Fibroblast of villous mesenchyme (primary cell): ENCODE measurements around the gene FAM43A. TPM values are rescaled to one million over a fixed set of nuclear protein-coding genes. Genes with fewer than 3 reads are reported as not detected.

Experiments
- DNase-seq: peaks from one replicate; pipeline ENCODE4 v3.0.0-alpha.2; 2010; ENCODE audit warnings: low read depth
- H3K4me3 ChIP-seq: 2 replicates; pipeline ENCODE4 v1.5.1; 2011; ENCODE audit warnings: low read depth, mild to moderate bottlenecking, low read length
- total RNA-seq: library from RNA; depleted of rRNA; stranded (reverse); fragments of >200 nt; gene quantifications from 2 replicates; pipeline ENCODE4 v1.2.3, GENCODE V29; 2012
- TF ChIP-seq, protein P1 (sequence below): IDR thresholded peaks from 2 replicates; pipeline ENCODE4 v1.5.1; 2012; ENCODE audit warnings: low read depth, mild to moderate bottlenecking, low read length; ENCODE audit not compliant: insufficient read depth

Gene FAM43A
- total RNA-seq, 1 donor: 22.0 TPM

DNA sequence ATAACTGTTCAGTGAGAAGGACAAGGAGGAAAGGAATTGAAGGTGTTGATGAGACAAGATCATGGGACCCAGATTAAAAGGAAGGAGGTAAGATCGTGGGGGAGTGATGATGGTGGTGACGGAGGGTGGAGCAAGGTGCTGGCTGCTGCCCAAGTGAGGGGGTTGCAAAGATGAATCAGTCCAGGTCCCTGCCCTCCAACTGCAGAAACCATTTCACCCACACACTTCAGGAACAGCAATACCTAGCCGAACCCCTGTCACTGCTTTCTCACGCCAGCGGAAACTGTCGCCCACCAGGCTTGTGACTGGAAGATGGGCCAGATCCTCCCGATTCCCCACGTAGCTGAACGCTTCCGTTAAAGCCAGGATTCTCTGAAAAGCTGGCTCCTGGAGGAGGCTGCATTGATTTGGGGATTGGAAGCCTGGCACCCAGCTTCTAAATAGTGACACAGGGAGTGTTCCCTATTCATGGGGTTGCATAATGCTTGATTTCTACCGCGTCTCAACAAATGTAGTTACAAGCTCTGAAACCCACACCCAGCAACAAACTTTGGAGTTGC is 10.5 kb upstream of the FAM43A start:
- H3K4me3 ChIP-seq: no peak overlapping the region
- TF ChIP-seq, protein P1, sequence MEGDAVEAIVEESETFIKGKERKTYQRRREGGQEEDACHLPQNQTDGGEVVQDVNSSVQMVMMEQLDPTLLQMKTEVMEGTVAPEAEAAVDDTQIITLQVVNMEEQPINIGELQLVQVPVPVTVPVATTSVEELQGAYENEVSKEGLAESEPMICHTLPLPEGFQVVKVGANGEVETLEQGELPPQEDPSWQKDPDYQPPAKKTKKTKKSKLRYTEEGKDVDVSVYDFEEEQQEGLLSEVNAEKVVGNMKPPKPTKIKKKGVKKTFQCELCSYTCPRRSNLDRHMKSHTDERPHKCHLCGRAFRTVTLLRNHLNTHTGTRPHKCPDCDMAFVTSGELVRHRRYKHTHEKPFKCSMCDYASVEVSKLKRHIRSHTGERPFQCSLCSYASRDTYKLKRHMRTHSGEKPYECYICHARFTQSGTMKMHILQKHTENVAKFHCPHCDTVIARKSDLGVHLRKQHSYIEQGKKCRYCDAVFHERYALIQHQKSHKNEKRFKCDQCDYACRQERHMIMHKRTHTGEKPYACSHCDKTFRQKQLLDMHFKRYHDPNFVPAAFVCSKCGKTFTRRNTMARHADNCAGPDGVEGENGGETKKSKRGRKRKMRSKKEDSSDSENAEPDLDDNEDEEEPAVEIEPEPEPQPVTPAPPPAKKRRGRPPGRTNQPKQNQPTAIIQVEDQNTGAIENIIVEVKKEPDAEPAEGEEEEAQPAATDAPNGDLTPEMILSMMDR: no peak
- no peak for DNase-seq

DNA sequence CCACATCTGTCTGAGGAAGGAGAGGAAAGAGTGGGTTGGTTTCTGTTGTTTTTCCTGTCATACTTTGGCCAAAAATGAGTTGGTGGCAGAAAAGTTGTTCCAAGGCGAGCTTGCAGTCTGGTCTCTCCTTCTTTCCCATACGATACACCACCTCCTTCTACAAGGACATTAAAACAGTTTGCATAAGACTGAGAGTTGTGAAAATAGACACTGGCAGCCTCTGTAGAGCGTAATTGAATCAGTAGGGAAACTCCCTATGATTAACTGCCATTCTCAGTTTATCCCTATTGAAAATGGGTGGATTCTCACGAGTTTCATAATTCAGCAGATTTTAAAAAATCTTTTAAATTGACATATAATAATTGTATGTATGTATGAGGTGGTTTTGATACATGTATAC is 10.0 kb upstream of the FAM43A start:
- TF ChIP-seq, protein P1: no peak

DNA sequence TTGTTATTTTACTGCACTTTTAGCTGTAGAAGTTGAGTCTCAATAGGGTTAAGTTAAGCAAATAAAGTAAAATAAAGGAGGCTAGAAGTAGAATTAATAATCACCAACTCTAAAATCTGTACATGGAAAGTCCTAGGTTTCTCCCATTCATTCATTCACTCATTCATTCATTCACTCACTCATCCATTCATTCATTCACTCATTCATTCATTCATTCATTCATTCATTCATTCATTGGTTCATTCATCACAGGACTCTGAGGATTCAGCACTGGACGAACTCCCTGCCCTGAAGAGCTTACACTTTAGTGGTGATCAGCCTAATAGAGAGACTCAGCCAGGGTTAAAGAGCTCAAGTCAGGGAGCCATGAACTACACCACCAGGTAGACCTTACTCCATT is 9.2 kb upstream of the FAM43A start:
- TF ChIP-seq, protein P1: no peak
- H3K4me3 ChIP-seq: no peak overlapping the region
- no peak for DNase-seq

More for the DNA sequence above, 10.0 kb upstream of the FAM43A start:
- DNase-seq: no peak
- H3K4me3 ChIP-seq: no peak overlapping the region

DNA sequence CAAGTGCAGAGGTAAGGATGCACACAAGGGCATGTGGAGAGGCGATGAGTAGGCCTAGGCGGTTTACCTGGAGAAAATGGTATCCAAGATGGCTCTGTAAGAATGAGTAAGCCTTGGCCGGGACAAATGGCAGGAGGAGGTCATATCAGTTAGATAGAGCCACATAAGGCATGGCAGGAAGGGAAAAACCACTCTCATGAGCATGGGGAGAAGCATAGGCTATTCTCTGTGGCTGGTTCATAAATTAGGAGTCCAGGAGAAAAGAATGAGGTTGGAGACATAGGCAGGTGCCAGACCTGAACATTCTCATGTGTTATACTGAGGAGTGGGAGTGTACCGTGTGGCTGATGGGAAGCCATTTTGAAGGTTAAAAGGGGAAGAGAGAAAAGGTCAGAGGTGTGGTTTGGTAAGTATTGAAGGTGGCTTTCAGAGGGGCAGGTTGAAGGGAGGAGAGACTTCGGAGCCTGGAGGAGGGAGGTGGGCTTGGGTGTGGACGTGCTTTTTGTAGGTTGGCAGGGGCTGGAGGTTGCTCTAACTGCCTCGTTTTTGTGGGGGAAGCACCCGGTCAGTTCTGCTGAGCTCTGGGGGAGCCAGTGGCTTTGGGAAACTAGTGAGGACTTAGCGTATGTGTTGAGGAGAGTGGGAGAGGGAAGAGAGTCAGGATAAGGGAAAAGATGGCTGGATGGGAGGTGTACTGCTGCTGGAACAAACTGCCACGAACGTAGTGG is 4.6 kb upstream of the FAM43A start:
- no peak for DNase-seq
- TF ChIP-seq, protein P1: no peak
- H3K4me3 ChIP-seq: no peak overlapping the region

DNA sequence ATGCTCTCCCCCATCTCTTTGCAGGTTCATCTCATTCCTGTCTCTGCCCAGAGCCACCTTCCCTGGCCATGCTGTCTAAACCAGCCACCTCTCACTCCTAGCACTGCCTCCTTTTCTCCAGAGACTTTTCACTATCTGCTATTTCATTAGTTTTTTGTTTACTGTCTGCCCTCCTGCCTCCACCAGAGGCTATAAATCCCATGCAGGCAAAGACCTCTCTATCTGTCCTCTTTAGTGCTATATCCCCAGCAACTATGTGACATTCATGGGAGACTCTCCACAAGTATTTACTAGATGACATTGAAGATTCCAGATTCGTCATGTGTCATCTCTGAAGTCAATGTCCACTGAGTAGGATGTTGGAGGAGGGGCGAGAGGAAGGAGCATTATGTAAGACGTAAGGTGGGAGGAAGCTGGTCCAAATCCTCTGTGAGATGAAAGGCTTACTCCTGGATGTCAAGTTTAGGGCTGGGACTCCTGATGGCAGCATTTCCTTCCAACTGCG is 3.4 kb upstream of the FAM43A start:
- DNase-seq: no peak
- H3K4me3 ChIP-seq: no peak overlapping the region
- TF ChIP-seq, protein P1: no peak

DNA sequence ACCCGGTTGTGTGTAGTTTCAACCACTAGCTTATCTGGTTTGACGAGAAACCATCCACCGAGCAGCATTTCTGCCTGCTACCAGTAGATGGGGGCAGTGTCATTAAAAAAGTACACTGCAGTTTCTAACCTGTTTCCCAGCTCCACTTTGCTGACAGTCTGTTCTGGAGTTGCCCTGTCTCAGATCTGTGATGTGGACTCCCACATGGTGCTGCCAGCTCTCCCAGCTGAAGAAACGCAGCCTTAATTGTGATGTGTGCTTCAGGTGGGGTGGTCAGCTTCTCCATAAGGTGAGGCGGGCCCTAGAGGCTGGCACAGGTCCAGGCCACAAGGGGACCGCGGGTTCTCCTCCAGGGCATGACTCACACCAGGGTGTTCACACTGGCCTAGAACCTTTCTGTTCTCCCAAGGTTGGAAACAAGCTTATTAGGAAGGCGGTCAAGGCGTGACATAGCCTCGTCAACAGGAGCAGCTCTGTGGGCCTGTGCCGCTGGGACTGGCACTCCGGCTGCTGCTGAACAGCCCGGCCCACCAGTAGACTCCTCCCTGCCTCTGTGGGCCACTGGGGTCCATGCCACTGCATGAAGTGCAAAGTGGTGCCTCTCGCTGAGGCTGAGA is 2.9 kb upstream of the FAM43A start:
- peak; percentile 85 for DNase-seq
- TF ChIP-seq, protein P1: peak; percentile 96
- H3K4me3 ChIP-seq: no peak overlapping the region
